ENCODE results near the gene MATR3.
"Not testable (repeated sequence)": the region's sequence is repeated elsewhere in the genome, so short reads cannot be mapped to it uniquely, and the experiment has no call there.

Gene MATR3

GRCh38 chr5:139345442-139345841 is 51.9 kb downstream of the MATR3 start:
- not testable (repeated sequence) for H3K4me3 ChIP-seq (ENCODE audit: low read depth, low read length)

- not testable (repeated sequence) for H3K4me3 ChIP-seq (ENCODE audit: low read depth, low read length)
These were observed 54.3 kb downstream of the MATR3 start for GRCh38 chr5:139347863-139348262.

GRCh38 chr5:139354186-139354585 is 60.6 kb downstream of the MATR3 start:
- H3K4me3 ChIP-seq (ENCODE audit: low read depth, low read length) = no peak overlapping the region

- H3K4me3 ChIP-seq (ENCODE audit: low read depth, low read length) = not testable (repeated sequence)
These were observed 62.4 kb downstream of the MATR3 start for GRCh38 chr5:139355900-139356299.

GRCh38 chr5:139358064-139358463 is 64.5 kb downstream of the MATR3 start:
- no peak overlapping the region for H3K4me3 ChIP-seq (ENCODE audit: low read depth, low read length)

- H3K4me3 ChIP-seq (ENCODE audit: low read depth, low read length) = no peak overlapping the region
These were observed 66.8 kb downstream of the MATR3 start for GRCh38 chr5:139360384-139360783.

DNA sequence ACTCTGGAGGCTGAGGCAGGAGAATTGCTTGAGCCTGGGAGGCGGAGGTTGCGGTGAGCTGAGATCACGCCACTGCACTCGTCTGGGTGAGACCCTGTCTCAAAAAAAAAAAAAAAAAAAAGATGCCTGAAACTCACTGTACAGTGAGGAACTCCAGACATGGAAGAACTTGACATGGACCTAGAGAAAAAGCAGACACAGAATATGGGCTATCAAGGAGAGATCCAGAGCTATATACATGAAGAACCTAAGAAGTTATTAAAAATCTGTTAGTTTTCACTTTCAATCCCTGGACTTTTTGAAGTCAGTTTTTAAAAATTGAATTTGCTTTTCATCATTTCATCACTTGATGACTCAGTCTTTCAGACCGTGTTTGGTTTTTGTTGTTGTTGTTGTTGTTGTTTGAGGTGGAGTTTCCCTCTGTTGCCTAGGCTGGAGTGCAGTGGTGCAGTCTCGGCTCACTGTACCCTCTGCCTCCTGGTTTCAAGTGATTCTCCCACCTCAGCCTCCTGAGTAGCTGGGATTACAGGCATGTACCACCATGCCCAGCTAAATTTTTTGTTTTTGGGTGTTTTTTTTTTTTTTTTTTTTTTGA is 68.4 kb downstream of the MATR3 start:
- no peak overlapping the region for H3K4me3 ChIP-seq (ENCODE audit: low read depth, low read length)

GRCh38 chr5:139363937-139364336 is 70.4 kb downstream of the MATR3 start:
- H3K4me3 ChIP-seq (ENCODE audit: low read depth, low read length) = no peak overlapping the region

- H3K4me3 ChIP-seq (ENCODE audit: low read depth, low read length) = no peak overlapping the region
These were observed 70.9 kb downstream of the MATR3 start for GRCh38 chr5:139364466-139364865.

DNA sequence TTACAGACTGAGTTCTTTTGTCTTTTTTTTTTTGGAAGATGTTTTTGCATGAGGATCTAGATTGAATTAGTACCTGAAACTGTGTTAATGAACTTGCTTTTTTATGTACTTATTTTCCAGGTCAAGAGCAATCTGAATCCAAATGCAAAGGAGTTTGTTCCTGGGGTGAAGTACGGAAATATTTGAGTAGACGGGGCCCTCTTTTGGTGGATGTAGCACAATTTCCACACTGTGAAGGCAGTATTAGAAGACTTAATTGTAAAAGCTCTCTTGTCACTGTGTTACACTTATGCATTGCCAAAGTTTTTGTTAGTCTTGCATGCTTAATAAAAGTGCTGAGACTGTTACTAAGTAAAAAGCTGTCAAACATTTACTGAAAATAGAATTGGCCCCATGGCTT is 75.1 kb downstream of the MATR3 start:
- H3K4me3 ChIP-seq (ENCODE audit: low read depth, low read length) = no peak overlapping the region

GRCh38 chr5:139369181-139369580 is 75.6 kb downstream of the MATR3 start:
- H3K4me3 ChIP-seq (ENCODE audit: low read depth, low read length) = no peak overlapping the region

DNA sequence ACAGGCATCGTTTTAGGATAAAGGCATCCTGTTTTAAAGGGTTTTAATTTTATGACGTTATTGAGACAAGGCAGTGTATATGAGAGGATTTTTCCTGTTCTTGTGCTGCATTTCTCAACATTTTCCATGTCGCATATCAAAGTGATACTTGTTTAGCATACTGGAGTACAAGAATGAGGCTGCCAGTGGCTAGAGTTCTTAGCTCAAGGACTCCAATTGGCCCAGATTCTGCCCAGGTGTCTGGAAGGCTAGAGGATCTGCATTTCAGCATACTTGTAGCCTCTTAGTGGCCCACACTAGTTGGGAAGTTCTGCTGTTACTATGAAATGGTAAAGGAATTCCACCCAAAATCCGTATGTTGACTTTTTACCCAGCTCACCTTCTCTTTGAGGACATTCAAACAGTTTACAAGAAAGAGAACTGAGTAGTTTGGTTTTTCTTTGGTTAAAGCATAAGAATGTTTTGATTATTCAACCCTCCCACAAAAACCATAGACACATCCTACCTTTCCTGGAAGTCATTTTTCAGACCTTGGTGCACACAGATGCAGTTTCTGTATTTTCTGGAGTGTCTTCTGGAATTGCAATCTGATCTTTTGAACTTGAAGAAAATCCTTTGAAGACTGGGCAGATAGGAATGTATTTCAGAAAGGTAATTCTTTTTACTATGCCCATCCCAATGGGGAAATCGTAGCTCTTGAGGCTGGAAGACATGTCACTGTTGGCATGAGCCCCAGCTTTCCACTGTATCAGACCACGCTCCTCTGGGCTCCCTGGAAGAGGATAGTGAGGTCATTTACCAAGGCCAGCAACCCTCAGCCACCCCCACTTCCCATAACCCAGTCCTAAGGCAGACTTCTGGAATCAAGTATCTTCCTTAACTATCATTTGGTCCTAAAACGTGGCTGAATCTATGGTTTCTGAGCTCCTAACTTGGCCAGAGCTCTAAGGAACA is 78.2 kb downstream of the MATR3 start:
- no peak overlapping the region for H3K4me3 ChIP-seq (ENCODE audit: low read depth, low read length)

GRCh38 chr5:139374909-139375308 is 81.4 kb downstream of the MATR3 start:
- no peak overlapping the region for H3K4me3 ChIP-seq (ENCODE audit: low read depth, low read length)

DNA sequence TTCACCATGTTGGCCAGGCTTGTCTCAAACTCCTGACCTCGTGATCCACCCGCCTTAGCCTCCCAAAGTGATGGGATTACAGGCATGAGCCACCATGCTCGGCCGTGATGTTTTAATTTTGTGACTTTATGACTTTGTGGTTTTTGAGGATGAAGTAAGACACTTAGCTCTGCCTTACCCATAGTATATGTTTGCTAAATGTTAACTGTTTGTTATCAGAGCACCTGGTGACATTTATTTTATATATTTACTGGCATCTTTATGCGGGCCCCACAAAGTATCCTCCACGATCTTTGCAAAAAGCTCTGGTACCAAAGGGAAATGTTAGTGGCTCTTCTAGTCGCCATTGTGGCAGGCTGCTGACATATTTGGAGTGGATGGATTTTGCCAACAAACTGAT is 82.8 kb downstream of the MATR3 start:
- no peak overlapping the region for H3K4me3 ChIP-seq (ENCODE audit: low read depth, low read length)

- H3K4me3 ChIP-seq (ENCODE audit: low read depth, low read length) = no peak overlapping the region
These were observed 83.7 kb downstream of the MATR3 start for GRCh38 chr5:139377226-139377625.

DNA sequence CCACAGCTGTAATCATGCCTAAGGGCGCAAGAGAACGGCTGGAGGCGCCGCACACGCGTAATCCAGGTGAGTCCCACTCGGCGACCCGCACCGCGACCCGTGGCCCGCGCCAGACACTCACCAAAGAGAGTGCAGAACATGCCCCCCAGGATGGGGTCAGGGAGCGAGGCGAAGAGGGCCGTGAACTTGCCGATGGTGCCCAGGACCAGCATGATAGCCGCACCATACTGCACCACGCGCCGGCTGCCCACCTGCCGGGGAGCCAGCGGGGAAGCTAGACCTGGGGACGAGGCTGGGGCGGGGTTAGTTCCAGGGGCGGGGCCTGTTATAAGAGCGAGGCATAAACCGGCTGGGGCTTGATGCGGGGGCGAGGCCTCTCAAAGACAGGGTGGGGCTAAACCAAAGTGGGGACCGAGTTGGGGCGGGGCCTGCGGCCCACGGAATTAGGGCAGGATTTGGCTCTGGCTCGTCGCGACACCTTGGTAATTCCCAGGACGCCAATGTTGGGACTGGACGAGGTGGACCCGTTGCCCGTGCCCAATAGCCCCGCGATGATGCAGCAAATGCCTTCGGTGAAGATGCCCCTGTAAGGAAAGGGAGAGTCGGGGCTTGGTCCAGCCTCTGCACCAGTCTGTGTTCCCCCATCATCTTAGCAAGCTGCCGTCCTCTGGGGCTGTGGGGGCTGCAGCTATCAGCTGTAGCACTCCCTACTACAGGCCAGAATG is 84.7 kb downstream of the MATR3 start:
- H3K4me3 ChIP-seq (ENCODE audit: low read depth, low read length) = peak overlapping the region; percentile 14

DNA sequence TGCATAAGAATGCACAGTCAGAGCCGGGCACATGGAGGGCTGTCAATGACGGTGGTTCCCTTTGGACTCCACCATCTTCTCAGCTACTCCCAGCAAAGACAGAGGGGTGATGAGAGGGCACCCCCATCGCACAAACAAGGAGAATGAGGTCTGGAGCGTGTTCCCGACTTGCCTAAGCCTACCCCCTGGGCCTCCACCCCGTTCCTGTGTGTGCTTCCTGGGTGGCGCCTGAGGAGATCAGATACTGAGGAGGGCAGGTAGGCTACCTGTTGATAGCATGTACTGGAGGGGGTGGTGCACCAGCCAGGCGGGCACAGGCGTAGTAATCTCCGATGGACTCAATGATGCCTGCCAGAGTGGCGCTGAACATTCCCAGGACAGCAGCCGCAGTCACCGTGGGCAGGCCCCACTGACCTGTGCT is 85.4 kb downstream of the MATR3 start:
- no peak overlapping the region for H3K4me3 ChIP-seq (ENCODE audit: low read depth, low read length)

DNA sequence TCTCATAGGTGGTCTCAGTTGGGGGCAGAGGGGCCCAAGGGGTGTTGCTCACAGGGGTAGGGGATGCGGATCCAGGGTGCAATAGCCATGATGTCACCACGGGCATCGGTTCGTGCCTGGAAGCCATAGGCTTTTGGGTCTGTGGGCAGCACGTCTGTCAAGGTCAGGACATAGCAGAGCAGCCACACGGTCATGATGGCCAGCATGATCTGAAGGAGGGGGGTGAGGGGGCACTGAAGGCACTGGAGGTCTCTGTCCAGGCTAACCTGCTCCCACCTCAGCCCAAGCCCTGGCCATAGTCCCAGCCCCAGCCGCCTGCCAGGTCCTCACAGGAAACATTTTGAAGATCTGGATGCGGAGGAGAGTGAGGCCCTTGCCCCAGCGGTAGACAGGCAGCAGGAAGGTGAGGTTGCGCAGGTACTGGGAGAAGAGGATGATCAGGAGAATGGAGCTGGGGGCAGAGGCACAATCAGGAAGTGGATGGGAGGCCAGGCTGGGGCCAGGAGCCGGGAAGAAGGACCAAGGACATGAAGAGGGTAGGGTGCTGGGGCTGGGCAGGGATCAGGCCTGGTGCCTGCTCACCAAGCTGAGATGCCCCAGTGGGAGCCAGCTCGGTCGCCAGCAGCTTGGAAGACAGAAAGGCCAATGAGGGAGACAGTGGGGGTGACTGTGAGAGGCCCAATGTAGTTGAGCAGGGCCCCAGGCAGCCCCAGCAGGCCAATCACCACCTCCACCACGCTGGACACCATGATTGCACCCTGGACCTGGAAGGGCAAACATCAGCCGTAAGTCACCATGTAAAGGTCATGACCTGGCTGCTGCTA is 86.3 kb downstream of the MATR3 start:
- H3K4me3 ChIP-seq (ENCODE audit: low read depth, low read length) = no peak overlapping the region

Data from iPS-11a (cell line).